ENCODE data around the gene UBXN7. TPM values are rescaled to one million over a fixed set of nuclear protein-coding genes. Genes with fewer than 3 reads are reported as not detected.
A peak's percentile ranks its signal among the peaks of the same experiment; 100 is the strongest.
"Not testable (repeated sequence)": the region's sequence is repeated elsewhere in the genome, so short reads cannot be mapped to it uniquely, and the experiment has no call there.

Gene UBXN7
- total RNA-seq, 1 experiment from 2014 or later = 99.6 TPM

GRCh38 chr3:196458063-196458462, 25.8 kb upstream of the UBXN7 start (continued):
- TF ChIP-seq PRRX2 (CRISPR knock-in tag; IDR thresholded peaks at IDR 0.05) = no peak

GRCh38 chr3:196457470-196457869, 25.2 kb upstream of the UBXN7 start:
- not testable (repeated sequence) for H3K4me1 Mint-ChIP-seq; H3K4me3 Mint-ChIP-seq; H3K9me3 Mint-ChIP-seq; H3K36me3 Mint-ChIP-seq; H3K27me3 Mint-ChIP-seq (ENCODE audit: low read depth); H3K27ac Mint-ChIP-seq; DNase-seq (ENCODE audit: low spot score); ATAC-seq
- POLR2A ChIA-PET = interaction anchor here (0.7 kb wide), 1 partner anchor 1432 kb away, joined by 10 read pairs; no protein-coding TSS in a partner anchor
- CTCF ChIA-PET = interaction anchor here (0.5 to 0.7 kb wide), 3 partner anchors 17 to 310 kb away, joined by 3 read pairs; no protein-coding TSS in a partner anchor

- DNase-seq (ENCODE audit: low spot score) (no peak), ATAC-seq (no peak)
- TF ChIP-seq TP53 (CRISPR knock-in tag; IDR thresholded peaks at IDR 0.05) (no peak), MYBL2 (CRISPR knock-in tag; IDR thresholded peaks at IDR 0.05) (no peak), ELF4 (CRISPR knock-in tag; IDR thresholded peaks at IDR 0.05; ENCODE audit: low read depth) (no peak), ATF3 (CRISPR knock-in tag; conservative IDR thresholded peaks at IDR 0.05) (no peak), ZMAT4 (CRISPR knock-in tag; IDR thresholded peaks at IDR 0.05) (no peak), GTF2I (CRISPR knock-in tag; conservative IDR thresholded peaks at IDR 0.05) (no peak), ETV6 (CRISPR knock-in tag; IDR thresholded peaks at IDR 0.05) (no peak), ZNF416 (CRISPR knock-in tag; IDR thresholded peaks at IDR 0.05) (no peak), RORB (CRISPR knock-in tag; IDR thresholded peaks at IDR 0.05) (no peak), ZNF425 (CRISPR knock-in tag; conservative IDR thresholded peaks at IDR 0.05) (no peak), RELA (CRISPR knock-in tag; IDR thresholded peaks at IDR 0.05; ENCODE audit: borderline replicate concordance) (no peak), ESRRA (CRISPR knock-in tag; IDR thresholded peaks at IDR 0.05; ENCODE audit: borderline replicate concordance) (no peak), ZNF232 (CRISPR knock-in tag; IDR thresholded peaks at IDR 0.05) (no peak), ATF6 (CRISPR knock-in tag; IDR thresholded peaks at IDR 0.05) (no peak), TEAD4 (CRISPR knock-in tag; IDR thresholded peaks at IDR 0.05) (no peak), SMAD4 (CRISPR knock-in tag; IDR thresholded peaks at IDR 0.05) (no peak), E2F1 (CRISPR knock-in tag; IDR thresholded peaks at IDR 0.05) (no peak), NR3C1 (CRISPR knock-in tag; conservative IDR thresholded peaks at IDR 0.05; ENCODE audit: low read depth) (no peak), SOX15 (CRISPR knock-in tag; IDR thresholded peaks at IDR 0.05) (no peak)
- H3K4me1 Mint-ChIP-seq = no peaks in the 10 kb centered on the region
- no peak overlapping the region for H3K27ac Mint-ChIP-seq
- no peaks in the 10 kb centered on the region for H3K9me3 Mint-ChIP-seq
- ChIA-PET POLR2A (no interaction called here), CTCF (interaction anchor here (1.1 kb wide), 1 partner anchor 67 kb away, joined by 3 read pairs; no protein-coding TSS in a partner anchor)
- no peaks in the 10 kb centered on the region for H3K36me3 Mint-ChIP-seq
- H3K27me3 Mint-ChIP-seq (ENCODE audit: low read depth) = no peaks in the 10 kb centered on the region
- H3K4me3 Mint-ChIP-seq = no peak overlapping the region
Observed at GRCh38 chr3:196454935-196455334, 22.7 kb upstream of the UBXN7 start.

- peak; percentile 62 for ATAC-seq
- H3K9me3 Mint-ChIP-seq; H3K27ac Mint-ChIP-seq; POLR2A ChIA-PET; H3K36me3 Mint-ChIP-seq; CTCF ChIA-PET; H3K4me1 Mint-ChIP-seq; H3K27me3 Mint-ChIP-seq (ENCODE audit: low read depth); H3K4me3 Mint-ChIP-seq: not testable (repeated sequence)
- peak; percentile 25 for DNase-seq (ENCODE audit: low spot score)
Observed at GRCh38 chr3:196445391-196445790, 13.2 kb upstream of the UBXN7 start.
